ENCODE results near the gene OSBP2. TPM values are rescaled to one million over a fixed set of nuclear protein-coding genes. Genes with fewer than 3 reads are reported as not detected.

Gene OSBP2
- total and polyA plus RNA-seq, 10 of the 15 experiments (the other 5 are each of a cell fraction or from before 2014, with no cell fraction given), result 0.11 to 7.7 (median 3.6) TPM

DNA sequence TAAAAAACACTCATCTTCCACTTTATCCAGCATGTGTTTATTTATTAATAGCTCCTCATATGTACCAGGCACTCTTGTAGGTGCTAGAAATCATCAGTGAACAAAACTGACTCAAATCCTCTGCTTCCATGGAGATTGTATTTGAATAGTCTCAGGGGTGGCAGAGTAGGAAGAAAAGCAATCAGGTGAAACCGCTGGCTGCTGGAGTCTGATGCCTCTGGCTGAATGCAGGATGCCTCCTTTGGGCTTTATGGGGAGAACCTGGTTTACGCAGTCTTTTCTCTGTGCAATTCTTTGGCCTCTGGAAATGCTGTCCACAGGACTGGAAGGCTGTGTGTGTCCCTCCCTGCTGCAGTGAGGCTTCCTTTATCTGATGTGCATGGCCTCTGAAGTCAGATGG, 12.8 kb upstream of the OSBP2 start:
- H3K36me3 ChIP-seq (ENCODE audit: control insufficient read depth in 2 of 2, insufficient read depth in 2 of 2, low read length in 1 of 2), result no peaks in the 10 kb centered on the region
- H3K79me2 ChIP-seq (ENCODE audit: control insufficient read depth, insufficient read depth, low read length), result no peaks in the 10 kb centered on the region
- no peak overlapping the region for H2AFZ ChIP-seq (ENCODE audit: control insufficient read depth, low read depth, low read length)
- H3K4me2 ChIP-seq (ENCODE audit: control insufficient read depth, insufficient read depth), result no peak overlapping the region
- in situ Hi-C loops (cut with MboI), result no loop called here
- ChIA-PET POLR2A (interaction anchor here (2.3 kb wide), 1 partner anchor 47 kb away, joined by 8 read pairs; the partner anchor contains the start of gene SLC35E4), CTCF (interaction anchor here (1.0 to 1.1 kb wide), 4 partner anchors 16 to 205 kb away, joined by 3 to 4 read pairs (median 3); no protein-coding TSS in a partner anchor), RAD21 (ENCODE audit: unreplicated experiment) (no interaction called here), SMC1A (ENCODE audit: uncharacterized antibody, unreplicated experiment) (no interaction called here)
- intact Hi-C loops (cut with micrococcal nuclease; ENCODE audit: unreplicated experiment), result no loop called here
- no peaks in the 10 kb centered on the region for H4K20me1 ChIP-seq (ENCODE audit: control insufficient read depth, insufficient read depth)
- BruUV-seq (replicated peaks), result no TSS peak
- H3K9ac ChIP-seq (ENCODE audit: control insufficient read depth, insufficient read depth, low read length), result no peak overlapping the region
- FAIRE-seq (no peak), DNase-seq (ENCODE audit: low read depth, low spot score) (no peak), ATAC-seq (no peak)
- 66% methylated on average over 2 of the region's 2 CpGs for WGBS (ENCODE audit: insufficient coverage, insufficient replicate concordance, low lambda C conversion rate, missing lambda C conversion rate)
- no peaks in the 10 kb centered on the region for H3K27me3 ChIP-seq (replicated peaks in 1 of 2; ENCODE audit: control insufficient read depth in 2 of 2, insufficient read depth in 2 of 2, low read length in 1 of 2)
- TF ChIP-seq CBX3 (IDR thresholded peaks at IDR 0.05; ENCODE audit: borderline replicate concordance, low read depth), result no peak
- no peak for TF ChIP-seq SMC3 (IDR thresholded peaks at IDR 0.05; ENCODE audit: borderline replicate concordance, low read length)
- TF ChIP-seq, protein P1, sequence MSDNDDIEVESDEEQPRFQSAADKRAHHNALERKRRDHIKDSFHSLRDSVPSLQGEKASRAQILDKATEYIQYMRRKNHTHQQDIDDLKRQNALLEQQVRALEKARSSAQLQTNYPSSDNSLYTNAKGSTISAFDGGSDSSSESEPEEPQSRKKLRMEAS (IDR thresholded peaks at IDR 0.05; ENCODE audit: low read depth, low read length), result no peak
- TF ChIP-seq, protein P2, sequence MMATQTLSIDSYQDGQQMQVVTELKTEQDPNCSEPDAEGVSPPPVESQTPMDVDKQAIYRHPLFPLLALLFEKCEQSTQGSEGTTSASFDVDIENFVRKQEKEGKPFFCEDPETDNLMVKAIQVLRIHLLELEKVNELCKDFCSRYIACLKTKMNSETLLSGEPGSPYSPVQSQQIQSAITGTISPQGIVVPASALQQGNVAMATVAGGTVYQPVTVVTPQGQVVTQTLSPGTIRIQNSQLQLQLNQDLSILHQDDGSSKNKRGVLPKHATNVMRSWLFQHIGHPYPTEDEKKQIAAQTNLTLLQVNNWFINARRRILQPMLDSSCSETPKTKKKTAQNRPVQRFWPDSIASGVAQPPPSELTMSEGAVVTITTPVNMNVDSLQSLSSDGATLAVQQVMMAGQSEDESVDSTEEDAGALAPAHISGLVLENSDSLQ (IDR thresholded peaks at IDR 0.05), result no peak
- TF ChIP-seq, protein P3, sequence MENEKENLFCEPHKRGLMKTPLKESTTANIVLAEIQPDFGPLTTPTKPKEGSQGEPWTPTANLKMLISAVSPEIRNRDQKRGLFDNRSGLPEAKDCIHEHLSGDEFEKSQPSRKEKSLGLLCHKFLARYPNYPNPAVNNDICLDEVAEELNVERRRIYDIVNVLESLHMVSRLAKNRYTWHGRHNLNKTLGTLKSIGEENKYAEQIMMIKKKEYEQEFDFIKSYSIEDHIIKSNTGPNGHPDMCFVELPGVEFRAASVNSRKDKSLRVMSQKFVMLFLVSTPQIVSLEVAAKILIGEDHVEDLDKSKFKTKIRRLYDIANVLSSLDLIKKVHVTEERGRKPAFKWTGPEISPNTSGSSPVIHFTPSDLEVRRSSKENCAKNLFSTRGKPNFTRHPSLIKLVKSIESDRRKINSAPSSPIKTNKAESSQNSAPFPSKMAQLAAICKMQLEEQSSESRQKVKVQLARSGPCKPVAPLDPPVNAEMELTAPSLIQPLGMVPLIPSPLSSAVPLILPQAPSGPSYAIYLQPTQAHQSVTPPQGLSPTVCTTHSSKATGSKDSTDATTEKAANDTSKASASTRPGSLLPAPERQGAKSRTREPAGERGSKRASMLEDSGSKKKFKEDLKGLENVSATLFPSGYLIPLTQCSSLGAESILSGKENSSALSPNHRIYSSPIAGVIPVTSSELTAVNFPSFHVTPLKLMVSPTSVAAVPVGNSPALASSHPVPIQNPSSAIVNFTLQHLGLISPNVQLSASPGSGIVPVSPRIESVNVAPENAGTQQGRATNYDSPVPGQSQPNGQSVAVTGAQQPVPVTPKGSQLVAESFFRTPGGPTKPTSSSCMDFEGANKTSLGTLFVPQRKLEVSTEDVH (IDR thresholded peaks at IDR 0.05; ENCODE audit: low read depth, partially characterized antibody), result no peak
- TF ChIP-seq, protein P4, sequence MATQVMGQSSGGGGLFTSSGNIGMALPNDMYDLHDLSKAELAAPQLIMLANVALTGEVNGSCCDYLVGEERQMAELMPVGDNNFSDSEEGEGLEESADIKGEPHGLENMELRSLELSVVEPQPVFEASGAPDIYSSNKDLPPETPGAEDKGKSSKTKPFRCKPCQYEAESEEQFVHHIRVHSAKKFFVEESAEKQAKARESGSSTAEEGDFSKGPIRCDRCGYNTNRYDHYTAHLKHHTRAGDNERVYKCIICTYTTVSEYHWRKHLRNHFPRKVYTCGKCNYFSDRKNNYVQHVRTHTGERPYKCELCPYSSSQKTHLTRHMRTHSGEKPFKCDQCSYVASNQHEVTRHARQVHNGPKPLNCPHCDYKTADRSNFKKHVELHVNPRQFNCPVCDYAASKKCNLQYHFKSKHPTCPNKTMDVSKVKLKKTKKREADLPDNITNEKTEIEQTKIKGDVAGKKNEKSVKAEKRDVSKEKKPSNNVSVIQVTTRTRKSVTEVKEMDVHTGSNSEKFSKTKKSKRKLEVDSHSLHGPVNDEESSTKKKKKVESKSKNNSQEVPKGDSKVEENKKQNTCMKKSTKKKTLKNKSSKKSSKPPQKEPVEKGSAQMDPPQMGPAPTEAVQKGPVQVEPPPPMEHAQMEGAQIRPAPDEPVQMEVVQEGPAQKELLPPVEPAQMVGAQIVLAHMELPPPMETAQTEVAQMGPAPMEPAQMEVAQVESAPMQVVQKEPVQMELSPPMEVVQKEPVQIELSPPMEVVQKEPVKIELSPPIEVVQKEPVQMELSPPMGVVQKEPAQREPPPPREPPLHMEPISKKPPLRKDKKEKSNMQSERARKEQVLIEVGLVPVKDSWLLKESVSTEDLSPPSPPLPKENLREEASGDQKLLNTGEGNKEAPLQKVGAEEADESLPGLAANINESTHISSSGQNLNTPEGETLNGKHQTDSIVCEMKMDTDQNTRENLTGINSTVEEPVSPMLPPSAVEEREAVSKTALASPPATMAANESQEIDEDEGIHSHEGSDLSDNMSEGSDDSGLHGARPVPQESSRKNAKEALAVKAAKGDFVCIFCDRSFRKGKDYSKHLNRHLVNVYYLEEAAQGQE (IDR thresholded peaks at IDR 0.05; ENCODE audit: low read depth, low read length), result no peak
- TF ChIP-seq SIN3A (IDR thresholded peaks at IDR 0.05; ENCODE audit: low read depth, low read length), result no peak
- TF ChIP-seq WRNIP1 (IDR thresholded peaks at IDR 0.05; ENCODE audit: borderline replicate concordance, low read depth, low read length), result no peak
- no peaks in the 10 kb centered on the region for H3K9me3 ChIP-seq (replicated peaks; ENCODE audit: control insufficient read depth, insufficient read depth, low read length)
- H3K27ac ChIP-seq (ENCODE audit: control insufficient read depth, insufficient read depth), result no peak overlapping the region
- H3K4me3 ChIP-seq, result no peak overlapping the region
- no peaks in the 10 kb centered on the region for H3K4me1 ChIP-seq (ENCODE audit: control insufficient read depth, insufficient read depth, low read length)
